ENCODE measurements around the gene SAMD11. TPM values are rescaled to one million over a fixed set of nuclear protein-coding genes. Genes with fewer than 3 reads are reported as not detected.
"Not testable (repeated sequence)": the region's sequence is repeated elsewhere in the genome, so short reads cannot be mapped to it uniquely, and the experiment has no call there.

SAMD11 gene
- polyA plus RNA-seq, 1 of the 3 experiments (the other 2 are of a cell fraction): 2.1 TPM

DNA sequence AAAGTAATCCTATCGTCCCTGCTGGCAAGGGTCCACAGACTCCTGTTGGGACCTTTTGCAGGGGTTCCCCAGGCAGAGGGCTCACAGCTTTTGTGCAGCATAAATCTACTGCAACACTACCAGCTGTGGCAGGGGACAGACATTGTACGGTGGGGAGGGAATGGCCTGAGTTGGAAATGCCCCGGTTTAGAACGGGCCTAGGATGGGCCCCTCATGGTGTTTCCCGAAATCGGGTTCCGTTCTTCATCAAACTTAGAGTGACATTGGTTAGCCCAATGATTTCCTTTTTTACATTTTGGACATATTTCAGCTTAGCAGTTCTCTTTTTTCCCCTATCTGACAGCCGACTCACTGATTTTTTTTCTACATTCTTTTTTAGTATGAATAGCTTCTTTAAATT, 26.5 kb upstream of the SAMD11 start:
- POLR2A ChIA-PET: no interaction called here
- Histone ChIP-seq H4K20me1 (ENCODE audit: insufficient read depth) (no peaks in the 10 kb centered on the region), H2AFZ (ENCODE audit: low read depth) (no peak overlapping the region), H3K9ac (no peak overlapping the region), H3K9me2 (no peaks in the 10 kb centered on the region), H3K4me2 (no peak overlapping the region), H3K79me2 (ENCODE audit: insufficient read depth) (no peaks in the 10 kb centered on the region), H3K4me1 (ENCODE audit: control insufficient read depth in 1 of 2, insufficient read depth in 2 of 2, low read depth in 1 of 2, low read length in 1 of 2) (no peaks in the 10 kb centered on the region; a peak in 1 of 4 replicates), H3K36me3 (replicated peaks in 1 of 2; ENCODE audit: control insufficient read depth in 1 of 2, insufficient read depth in 2 of 2, low read length in 1 of 2) (no peaks in the 10 kb centered on the region), H3F3A (replicated peaks; ENCODE audit: insufficient read depth) (no peaks in the 10 kb centered on the region), H3K4me3 (ENCODE audit: low read depth in 2 of 2, low read length in 1 of 2) (no peak overlapping the region), H3K9me3 (no peaks in the 10 kb centered on the region), H3K27me3 (ENCODE audit: insufficient read depth) (peaks cover 19% of the 10 kb centered on the region), H3K27ac (ENCODE audit: low read depth in 2 of 2, low read length in 1 of 2) (no peak overlapping the region)
- TF ChIP-seq JUND (IDR thresholded peaks at IDR 0.05) (no peak), POLR2AphosphoS5 (IDR thresholded peaks at IDR 0.05; ENCODE audit: low read depth, low read length) (no peak), FOXM1 (IDR thresholded peaks at IDR 0.05; ENCODE audit: low read depth) (no peak), RCOR1 (IDR thresholded peaks at IDR 0.05; ENCODE audit: low read length) (no peak), NRF1 (IDR thresholded peaks at IDR 0.05; ENCODE audit: low read depth, low read length) (no peak), FOXJ3 (CRISPR knock-in tag; IDR thresholded peaks at IDR 0.05) (no peak), FOSL2 (IDR thresholded peaks at IDR 0.05; ENCODE audit: borderline replicate concordance, low read depth) (no peak)
- TF ChIP-seq, protein P1, sequence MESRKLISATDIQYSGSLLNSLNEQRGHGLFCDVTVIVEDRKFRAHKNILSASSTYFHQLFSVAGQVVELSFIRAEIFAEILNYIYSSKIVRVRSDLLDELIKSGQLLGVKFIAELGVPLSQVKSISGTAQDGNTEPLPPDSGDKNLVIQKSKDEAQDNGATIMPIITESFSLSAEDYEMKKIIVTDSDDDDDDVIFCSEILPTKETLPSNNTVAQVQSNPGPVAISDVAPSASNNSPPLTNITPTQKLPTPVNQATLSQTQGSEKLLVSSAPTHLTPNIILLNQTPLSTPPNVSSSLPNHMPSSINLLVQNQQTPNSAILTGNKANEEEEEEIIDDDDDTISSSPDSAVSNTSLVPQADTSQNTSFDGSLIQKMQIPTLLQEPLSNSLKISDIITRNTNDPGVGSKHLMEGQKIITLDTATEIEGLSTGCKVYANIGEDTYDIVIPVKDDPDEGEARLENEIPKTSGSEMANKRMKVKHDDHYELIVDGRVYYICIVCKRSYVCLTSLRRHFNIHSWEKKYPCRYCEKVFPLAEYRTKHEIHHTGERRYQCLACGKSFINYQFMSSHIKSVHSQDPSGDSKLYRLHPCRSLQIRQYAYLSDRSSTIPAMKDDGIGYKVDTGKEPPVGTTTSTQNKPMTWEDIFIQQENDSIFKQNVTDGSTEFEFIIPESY (IDR thresholded peaks at IDR 0.05; ENCODE audit: borderline replicate concordance, low read depth): no peak
- TF ChIP-seq, protein P2, sequence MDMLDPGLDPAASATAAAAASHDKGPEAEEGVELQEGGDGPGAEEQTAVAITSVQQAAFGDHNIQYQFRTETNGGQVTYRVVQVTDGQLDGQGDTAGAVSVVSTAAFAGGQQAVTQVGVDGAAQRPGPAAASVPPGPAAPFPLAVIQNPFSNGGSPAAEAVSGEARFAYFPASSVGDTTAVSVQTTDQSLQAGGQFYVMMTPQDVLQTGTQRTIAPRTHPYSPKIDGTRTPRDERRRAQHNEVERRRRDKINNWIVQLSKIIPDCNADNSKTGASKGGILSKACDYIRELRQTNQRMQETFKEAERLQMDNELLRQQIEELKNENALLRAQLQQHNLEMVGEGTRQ (IDR thresholded peaks at IDR 0.05; ENCODE audit: borderline replicate concordance, low read depth, low read length): no peak
- DNase-seq: no peak
- 34% methylated on average over 8 of the region's 8 CpGs for WGBS (ENCODE audit: low lambda C conversion rate)
- CTCF ChIA-PET: interaction anchor here (0.9 to 1.3 kb wide), 2 partner anchors 41 to 166 kb away, joined by 3 to 4 read pairs; no protein-coding TSS in a partner anchor

DNA sequence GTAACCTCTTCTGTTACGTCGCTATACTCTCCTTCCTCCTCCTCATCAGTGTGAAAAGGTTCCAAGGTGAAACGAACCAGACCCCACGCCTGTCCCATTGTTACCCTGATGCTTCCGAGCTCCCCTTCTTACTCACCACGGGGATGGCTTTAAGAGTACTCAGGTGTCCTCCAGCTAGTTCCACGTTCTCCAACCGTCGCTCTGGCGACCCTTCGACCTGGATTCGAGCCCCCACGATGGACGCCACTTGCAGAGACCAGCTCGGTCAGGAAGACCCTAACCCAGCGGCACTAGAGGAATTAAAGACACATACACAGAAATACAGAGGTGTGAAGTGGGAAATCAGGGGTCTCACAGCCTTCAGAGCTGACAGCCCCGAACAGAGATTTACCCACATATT, 25.8 kb upstream of the SAMD11 start:
- H3K9me2 ChIP-seq; H4K20me1 ChIP-seq (ENCODE audit: insufficient read depth); H3K9ac ChIP-seq; H2AFZ ChIP-seq (ENCODE audit: low read depth); H3K27ac ChIP-seq (ENCODE audit: low read depth in 2 of 2, low read length in 1 of 2); DNase-seq; H3K36me3 ChIP-seq (replicated peaks in 1 of 2; ENCODE audit: control insufficient read depth in 1 of 2, insufficient read depth in 2 of 2, low read length in 1 of 2); H3K4me3 ChIP-seq (ENCODE audit: low read depth in 2 of 2, low read length in 1 of 2); H3K4me1 ChIP-seq (ENCODE audit: control insufficient read depth in 1 of 2, insufficient read depth in 2 of 2, low read depth in 1 of 2, low read length in 1 of 2); H3K9me3 ChIP-seq; H3F3A ChIP-seq (replicated peaks; ENCODE audit: insufficient read depth); H3K79me2 ChIP-seq (ENCODE audit: insufficient read depth); H3K4me2 ChIP-seq; POLR2A ChIA-PET: not testable (repeated sequence)
- WGBS (ENCODE audit: low lambda C conversion rate): 60% methylated on average over 17 of the region's 17 CpGs
- peaks cover 19% of the 10 kb centered on the region for H3K27me3 ChIP-seq (ENCODE audit: insufficient read depth)
- CTCF ChIA-PET: interaction anchor here (0.9 to 1.3 kb wide), 2 partner anchors 41 to 165 kb away, joined by 3 to 4 read pairs; no protein-coding TSS in a partner anchor
